Esophagus (tissue), 2 donors: Measurements from ENCODE around the gene SMOC2. TPM values are rescaled to one million over a fixed set of nuclear protein-coding genes. Genes with fewer than 3 reads are reported as not detected.
"Not testable (repeated sequence)": the region's sequence is repeated elsewhere in the genome, so short reads cannot be mapped to it uniquely, and the experiment has no call there.

Experiments
- H3K27ac ChIP-seq, 2 donors: one replicate each; pipeline ENCODE4 v1.5.1; 2013; ENCODE audit warnings: low read depth in 2 of 2, mild to moderate bottlenecking in 2 of 2, inconsistent platforms in 1 of 2, low read length in 1 of 2, moderate library complexity in 1 of 2
- H3K27me3 ChIP-seq, 2 donors: one replicate each; pipeline ENCODE4 v1.6.1; 2013; ENCODE audit warnings: low read length in 2 of 2, control low read depth in 1 of 2, mild to moderate bottlenecking in 1 of 2; ENCODE audit not compliant: insufficient read depth in 2 of 2, control insufficient read depth in 1 of 2
- H3K36me3 ChIP-seq, 2 donors: one replicate each; pipeline ENCODE4 v1.6.1; 2013; ENCODE audit warnings: low read length in 1 of 2; ENCODE audit not compliant: control insufficient read depth in 2 of 2, insufficient read depth in 2 of 2
- H3K4me1 ChIP-seq, 2 donors: one replicate each; pipeline ENCODE4 v1.6.1; 2013; ENCODE audit warnings: low read length in 1 of 2; ENCODE audit not compliant: control insufficient read depth in 2 of 2, insufficient read depth in 2 of 2
- H3K4me3 ChIP-seq, 2 donors: one replicate each; pipeline ENCODE4 v1.5.1; 2013; ENCODE audit warnings: low read length in 2 of 2, mild to moderate bottlenecking in 2 of 2, low read depth in 1 of 2, moderate library complexity in 1 of 2
- H3K9me3 ChIP-seq, 2 donors: one replicate each; pipeline ENCODE4 v1.6.1; 2013; ENCODE audit warnings: mild to moderate bottlenecking in 2 of 2, low read depth in 1 of 2, low read length in 1 of 2, moderate library complexity in 1 of 2; ENCODE audit not compliant: control insufficient read depth in 2 of 2, insufficient read depth in 1 of 2
- WGBS, 2 donors: extraction: QIAGEN DNeasy Blood & Tissue Kit; methylation state at CpG; one replicate each; pipeline ENCODE4 v1.1.7; 2013; 5-methylcytosine and 5-hydroxymethylcytosine counted together
- polyA plus RNA-seq, 2 donors: library from polyadenylated mRNA; stranded (reverse); fragments of 200-250 nt; gene quantifications; one replicate each; pipeline ENCODE4 v1.2.3, GENCODE V29; 2013
- donor health status: healthy with polysubstance abuse.
- donor health status: Bipolar disorder and iron deficiency.

SMOC2 gene
- polyA plus RNA-seq, 2 donors, result 4.6 to 14.4 TPM

GRCh38 chr6:168676552-168677322 lies 235.8 kb downstream of the SMOC2 start:
- WGBS, 2 donors, result 82% methylated on average over 16 of the region's 16 CpGs
- Histone ChIP-seq H3K27ac (peak overlapping the region; percentile 45 to 61), H3K9me3 (no peaks in the 10 kb centered on the region), H3K4me3 (no peak overlapping the region), H3K4me1 (peaks cover 0 to 10% of the 10 kb centered on the region in 2 donors), H3K27me3 (no peaks in the 10 kb centered on the region), H3K36me3 (no peaks in the 10 kb centered on the region)

GRCh38 chr6:168677323-168677781 lies 236.4 kb downstream of the SMOC2 start:
- H3K9me3 ChIP-seq, H3K4me1 ChIP-seq, H3K36me3 ChIP-seq, H3K27me3 ChIP-seq, H3K4me3 ChIP-seq: not testable (repeated sequence)
- 72% methylated on average over 6 of the region's 6 CpGs for WGBS, 2 donors
- peak overlapping the region in 1 of 2 donors; percentile 61 for H3K27ac ChIP-seq

GRCh38 chr6:168678077-168678476 lies 237.1 kb downstream of the SMOC2 start:
- H3K4me3 ChIP-seq, result no peak overlapping the region
- H3K27ac ChIP-seq, result no peak overlapping the region
- peaks cover 0 to 10% of the 10 kb centered on the region in 2 donors for H3K4me1 ChIP-seq
- no peaks in the 10 kb centered on the region for H3K36me3 ChIP-seq
- 24 to 43% methylated on average over 1 of the region's 1 CpG for WGBS, 2 donors
- no peaks in the 10 kb centered on the region for H3K27me3 ChIP-seq
- H3K9me3 ChIP-seq, result no peaks in the 10 kb centered on the region

- 51 to 53% methylated on average over 5 of the region's 5 CpGs for WGBS, 2 donors
- Histone ChIP-seq H3K27ac (peak overlapping the region in 1 of 2 donors; percentile 4), H3K4me3 (no peak overlapping the region), H3K4me1 (peaks cover 0 to 10% of the 10 kb centered on the region in 2 donors), H3K36me3 (no peaks in the 10 kb centered on the region), H3K27me3 (no peaks in the 10 kb centered on the region), H3K9me3 (no peaks in the 10 kb centered on the region)
Observed at GRCh38 chr6:168678588-168678987, 237.6 kb downstream of the SMOC2 start.

- no peak overlapping the region for H3K27ac ChIP-seq
- no peaks in the 10 kb centered on the region for H3K27me3 ChIP-seq
- H3K36me3 ChIP-seq, result no peaks in the 10 kb centered on the region
- 83 to 89% methylated on average over 5 of the region's 5 CpGs for WGBS, 2 donors
- peaks cover 0 to 6% of the 10 kb centered on the region in 2 donors for H3K4me1 ChIP-seq
- H3K9me3 ChIP-seq, result no peaks in the 10 kb centered on the region
- no peak overlapping the region for H3K4me3 ChIP-seq
Observed at GRCh38 chr6:168681748-168682147, 240.8 kb downstream of the SMOC2 start.

- Histone ChIP-seq H3K36me3 (no peaks in the 10 kb centered on the region), H3K27ac (no peak overlapping the region), H3K27me3 (no peaks in the 10 kb centered on the region), H3K4me3 (no peak overlapping the region), H3K9me3 (no peaks in the 10 kb centered on the region), H3K4me1 (peaks cover 0 to under 1% of the 10 kb centered on the region in 2 donors)
- 63 to 69% methylated on average over 11 of the region's 11 CpGs for WGBS, 2 donors
Observed at GRCh38 chr6:168683621-168684020, 242.6 kb downstream of the SMOC2 start.

GRCh38 chr6:168684471-168684870 lies 243.5 kb downstream of the SMOC2 start:
- no peaks in the 10 kb centered on the region for H3K36me3 ChIP-seq
- no peaks in the 10 kb centered on the region for H3K27me3 ChIP-seq
- 70 to 73% methylated on average over 8 of the region's 8 CpGs for WGBS, 2 donors
- H3K9me3 ChIP-seq, result no peaks in the 10 kb centered on the region
- no peaks in the 10 kb centered on the region for H3K4me1 ChIP-seq
- H3K4me3 ChIP-seq, result no peak overlapping the region
- H3K27ac ChIP-seq, result no peak overlapping the region

- Histone ChIP-seq H3K36me3 (no peaks in the 10 kb centered on the region), H3K27ac (no peak overlapping the region), H3K27me3 (no peaks in the 10 kb centered on the region), H3K4me3 (no peak overlapping the region), H3K4me1 (no peaks in the 10 kb centered on the region), H3K9me3 (no peaks in the 10 kb centered on the region)
- 85 to 90% methylated on average over 8 of the region's 8 CpGs for WGBS, 2 donors
Observed at GRCh38 chr6:168684906-168685305, 243.9 kb downstream of the SMOC2 start.

GRCh38 chr6:168686029-168686738 lies 245.2 kb downstream of the SMOC2 start:
- WGBS, 2 donors, result 81 to 82% methylated on average over 25 of the region's 25 CpGs
- H3K9me3 ChIP-seq, result no peaks in the 10 kb centered on the region
- no peaks in the 10 kb centered on the region for H3K27me3 ChIP-seq
- H3K4me3 ChIP-seq, result no peak overlapping the region
- no peaks in the 10 kb centered on the region for H3K36me3 ChIP-seq
- H3K27ac ChIP-seq, result no peak overlapping the region
- no peaks in the 10 kb centered on the region for H3K4me1 ChIP-seq
